Endothelial cell of umbilical vein (primary cell): ENCODE data around the gene ERCC2. TPM values are rescaled to one million over a fixed set of nuclear protein-coding genes. Genes with fewer than 3 reads are reported as not detected.
"Not testable (repeated sequence)": the region's sequence is repeated elsewhere in the genome, so short reads cannot be mapped to it uniquely, and the experiment has no call there.

Experiments used
- BruUV-seq: library from RNA; stranded (reverse); fragments of 400-500 nt; replicated peaks from 2 replicates; lab custom pipeline; 2021; lab: Mats Ljungman, UMichigan
- CTCF ChIA-PET: fragments of 300-600, 350-600 bp; sonication (Branson Sonifier 250); formaldehyde crosslinking; loops from one replicate; lab custom pipeline; 2021; ENCODE audit warnings: antibody characterized with exemption, inconsistent platforms; lab: Charles Lee
- POLR2A ChIA-PET: fragments of 300-600, 350-600 bp; sonication (Branson Sonifier 250); formaldehyde crosslinking; loops from one replicate; lab custom pipeline; 2021; ENCODE audit warnings: antibody characterized with exemption, inconsistent platforms; lab: Charles Lee
- DNase-seq: peaks from one replicate; pipeline ENCODE4 v3.0.0-alpha.2; 2011; ENCODE audit warnings: low read depth, low spot score
- FAIRE-seq: peaks from 2 replicates; lab custom pipeline; 2011; peaks lifted over from hg19 to GRCh38; lab: Jason Lieb, UNC
- H2AFZ ChIP-seq: 2 replicates; pipeline ENCODE4 v1.6.0; 2012; ENCODE audit warnings: low read depth, low read length, control low read depth, inconsistent platforms
- H3K27ac ChIP-seq: 2 replicates; pipeline ENCODE4 v1.5.1; 2011; ENCODE audit warnings: low read depth, mild to moderate bottlenecking, control low read depth, low read length, moderate library complexity; ENCODE audit not compliant: insufficient read depth
- H3K27me3 ChIP-seq, 2 experiments: 2 replicates each; pipeline versions ENCODE4 v1.6.0 to v1.6.1; 2011; ENCODE audit warnings: low read length in 2 of 2, mixed read lengths in 1 of 2; ENCODE audit not compliant: control insufficient read depth in 2 of 2, insufficient read depth in 2 of 2
- H3K36me3 ChIP-seq, 2 experiments: 2 replicates in 1 of 2; 3 replicates in 1 of 2; pipeline ENCODE4 v1.5.1; 2011; ENCODE audit warnings: low read length in 2 of 2, mild to moderate bottlenecking in 1 of 2, moderate library complexity in 1 of 2; ENCODE audit not compliant: control insufficient read depth in 2 of 2, insufficient read depth in 2 of 2; ENCODE audit errors: extremely low read depth in 1 of 2
- H3K4me1 ChIP-seq: 3 replicates; pipeline ENCODE4 v1.5.1; 2011; ENCODE audit warnings: mild to moderate bottlenecking, low read length; ENCODE audit not compliant: control insufficient read depth, insufficient read depth; ENCODE audit errors: extremely low read depth
- H3K4me2 ChIP-seq: 2 replicates; pipeline ENCODE4 v1.6.1; 2011; ENCODE audit warnings: low read length, control low read depth, mixed read lengths; ENCODE audit not compliant: insufficient read depth
- H3K4me3 ChIP-seq, 3 experiments: fragments of 200-600 bp in 1 of 3; sonication (generic), shearing (Covaris generic) in 1 of 3; replicated peaks in 1 of 3; 2 replicates each; pipeline ENCODE4 v1.5.1; 2011 to 2016; ENCODE audit warnings: control low read depth in 3 of 3, low read length in 3 of 3, mild to moderate bottlenecking in 2 of 3, inconsistent platforms in 1 of 3, low read depth in 1 of 3, moderate library complexity in 1 of 3; ENCODE audit not compliant: insufficient read depth in 1 of 3
- H3K79me2 ChIP-seq: 2 replicates; pipeline ENCODE4 v1.6.0; 2012; ENCODE audit warnings: low read length, inconsistent platforms; ENCODE audit not compliant: control insufficient read depth, insufficient read depth
- H3K9ac ChIP-seq: replicated peaks from 2 replicates; pipeline ENCODE3; 2011; ENCODE audit warnings: low read length, control low read depth; ENCODE audit not compliant: insufficient read depth; ENCODE audit errors: extremely low read depth
- H3K9me1 ChIP-seq: replicated peaks from 3 replicates; pipeline ENCODE4 v1.6.0; 2011; ENCODE audit warnings: mild to moderate bottlenecking, low read length; ENCODE audit not compliant: control insufficient read depth, insufficient read depth; ENCODE audit errors: extremely low read depth
- H3K9me3 ChIP-seq: replicated peaks from 2 replicates; pipeline ENCODE4 v1.5.1; 2012; ENCODE audit warnings: low read length, inconsistent platforms; ENCODE audit not compliant: control insufficient read depth, insufficient read depth
- H4K20me1 ChIP-seq: replicated peaks from 2 replicates; pipeline ENCODE3; 2011; ENCODE audit warnings: mild to moderate bottlenecking, low read length; ENCODE audit not compliant: control insufficient read depth, insufficient read depth; ENCODE audit errors: extremely low read depth
- CTCF ChIP-seq, 2 donors: IDR thresholded peaks; 1 replicate in 1 of 2; 2 replicates in 1 of 2; pipeline ENCODE4 v1.5.1; 2011; ENCODE audit warnings: low read length in 2 of 2, mild to moderate bottlenecking in 2 of 2, moderate library complexity in 2 of 2, control low read depth in 1 of 2, inconsistent platforms in 1 of 2, low read depth in 1 of 2; ENCODE audit not compliant: insufficient read depth in 1 of 2; ENCODE audit errors: extremely low read depth in 1 of 2
- MYC ChIP-seq: IDR thresholded peaks from one replicate; pipeline ENCODE4 v1.6.1; 2011; ENCODE audit warnings: mild to moderate bottlenecking, low read depth, low read length
- dilution Hi-C: fragments of 300-500 bp; cut with MboI; formaldehyde crosslinking; loops from one replicate; pipeline ENCODE4 v1.15.0; 2019; ENCODE audit warnings: low sequenced_read_pairs; ENCODE audit not compliant: extremely low pct_ligation_motif_present
- intact Hi-C: fragments of 100-400 bp; cut with micrococcal nuclease; formaldehyde crosslinking; loops from one replicate; pipeline ENCODE4 v1.10.0; 2022
- polyA plus RNA-seq, 4 experiments: library from polyadenylated mRNA; depleted of rRNA in 3 of 4; stranded (reverse) in 3 of 4; unstranded in 1 of 4; fragments of >200 nt; gene quantifications; 2 replicates each; pipeline versions ENCODE4 v1.2.1 to v1.2.3, GENCODE V29; 2011 to 2012; ENCODE audit warnings: missing spikeins in 1 of 4
- total RNA-seq: library from RNA; stranded (reverse); gene quantifications from 2 replicates; pipeline ENCODE4 v1.2.3, GENCODE V29; 2021

Gene ERCC2
- total and polyA plus RNA-seq, 2 donors (not counting 3 experiments of a cell fraction or from before 2014, with no cell fraction given) = 59.9 to 61.8 TPM

GRCh38 chr19:45336696-45337251 is 33.6 kb downstream of the ERCC2 start:
- Histone ChIP-seq H3K27ac (no peak overlapping the region), H2AFZ (no peak overlapping the region), H4K20me1 (no peaks in the 10 kb centered on the region), H3K36me3 (no peaks in the 10 kb centered on the region), H3K9me3 (no peaks in the 10 kb centered on the region), H3K4me3 (no peak overlapping the region), H3K4me1 (peaks cover 5% of the 10 kb centered on the region), H3K79me2 (no peaks in the 10 kb centered on the region), H3K9ac (no peak overlapping the region), H3K27me3 (peaks cover 4 to 5% of the 10 kb centered on the region in 2 experiments), H3K9me1 (no peaks in the 10 kb centered on the region), H3K4me2 (no peak overlapping the region)
- intact Hi-C loops = loop anchor here (5.0 kb wide), 1 partner anchor 149 kb away; no protein-coding TSS in a partner anchor
- DNase-seq (no peak), FAIRE-seq (no peak)
- BruUV-seq = no TSS peak
- TF ChIP-seq CTCF (IDR thresholded peaks at IDR 0.05; ENCODE audit: extremely low read depth in 1 of 2, insufficient read depth in 1 of 2, low read depth in 1 of 2, low read length in 2 of 2) = no peak
- TF ChIP-seq MYC = no peak
- ChIA-PET POLR2A (no interaction called here), CTCF (interaction anchor here (5.1 kb wide), 1 partner anchor 135 kb away, joined by 76 read pairs; no protein-coding TSS in a partner anchor)
- dilution Hi-C loops = no loop called here

GRCh38 chr19:45334881-45335280 is 35.5 kb downstream of the ERCC2 start:
- H3K9me1 ChIP-seq, H3K4me2 ChIP-seq, H3K4me3 ChIP-seq, H3K27ac ChIP-seq, BruUV-seq, H3K9ac ChIP-seq, H2AFZ ChIP-seq, H3K4me1 ChIP-seq, H3K36me3 ChIP-seq, H3K79me2 ChIP-seq, H3K27me3 ChIP-seq, dilution Hi-C loops, H3K9me3 ChIP-seq, FAIRE-seq, DNase-seq, POLR2A ChIA-PET, H4K20me1 ChIP-seq: not testable (repeated sequence)
- CTCF ChIA-PET = interaction anchor here (1.5 to 5.1 kb wide), 4 partner anchors 120 to 144 kb away, joined by 3 to 76 read pairs (median 6); no protein-coding TSS in a partner anchor
- intact Hi-C loops = loop anchor here (5.0 kb wide), 1 partner anchor 148 kb away; no protein-coding TSS in a partner anchor
